Measurements from ENCODE around the gene CDK14.

GRCh38 chr7:90692947-90693346 is 96.8 kb downstream of the CDK14 start:
- TF ChIP-seq CTCF (conservative IDR thresholded peaks at IDR 0.05 in 1 of 2, IDR thresholded peaks at IDR 0.05 in 1 of 2; ENCODE audit: low read depth in 1 of 2, low read length in 2 of 2), result no peak
- no peak for TF ChIP-seq EZH2 (IDR thresholded peaks at IDR 0.05; ENCODE audit: low read length, missing control alignments)

Measured in fibroblast of lung (primary cell).